ENCODE measurements around the gene MAGIX. TPM values are rescaled to one million over a fixed set of nuclear protein-coding genes. Genes with fewer than 3 reads are reported as not detected.

MAGIX gene
- 2.0 to 5.5 TPM (median 2.7 TPM) in 5 replicates for total RNA-seq (2022; extraction: Qiagen RNA extraction; ENCODE audit: low read depth)

GRCh38 chrX:49162620-49163019 is at the start of gene MAGIX:
MAGIX (plus strand) TSS chrX:49162758; CDS start chrX:49162890, 132 bp downstream.

GRCh38 chrX:49171752-49172279 is 9.3 kb downstream of the MAGIX start, which contains the start of gene PLP2:
PLP2 (plus strand) TSS chrX:49171898; CDS start chrX:49172001, 103 bp downstream.

GRCh38 chrX:49186125-49187027 is 23.8 kb downstream of the MAGIX start, which contains the start of gene PRICKLE3:
PRICKLE3 (minus strand) TSS chrX:49186373; CDS start chrX:49186297, 76 bp downstream.

GRCh38 chrX:49199906-49200771 is 37.6 kb downstream of the MAGIX start, which contains the start of gene SYP:
SYP (minus strand) TSS chrX:49200193; CDS start chrX:49200186, 7 bp downstream.

Other genes with a start within 250 kb of the MAGIX start
- gene PIM2, start 243.7 kb upstream of the MAGIX start, total RNA-seq (2022; extraction: Qiagen RNA extraction; ENCODE audit: low read depth), result 8.4 to 10.8 TPM (median 10.3 TPM) in 5 replicates
- gene OTUD5, start 205.2 kb upstream of the MAGIX start, total RNA-seq (2022; extraction: Qiagen RNA extraction; ENCODE audit: low read depth), result 55.5 to 63.8 TPM (median 61.3 TPM) in 5 replicates
- gene KCND1, start 190.9 kb upstream of the MAGIX start, total RNA-seq (2022; extraction: Qiagen RNA extraction; ENCODE audit: low read depth), result 0.72 to 1.2 TPM (median 1.1 TPM) in 5 replicates
- 15.9 to 20.9 TPM (median 20.1 TPM) in 5 replicates for gene GRIPAP1, start 160.5 kb upstream of the MAGIX start, total RNA-seq (2022; extraction: Qiagen RNA extraction; ENCODE audit: low read depth)
- gene TFE3, start 119.4 kb upstream of the MAGIX start, total RNA-seq (2022; extraction: Qiagen RNA extraction; ENCODE audit: low read depth), result 39.9 to 51.9 TPM (median 50.8 TPM) in 5 replicates
- gene CCDC120, start 103.8 kb upstream of the MAGIX start, total RNA-seq (2022; extraction: Qiagen RNA extraction; ENCODE audit: low read depth), result 2.6 to 4.0 TPM (median 3.2 TPM) in 5 replicates
- 37.2 to 44.9 TPM (median 40.9 TPM) in 5 replicates for gene PRAF2, start 88.8 kb upstream of the MAGIX start, total RNA-seq (2022; extraction: Qiagen RNA extraction; ENCODE audit: low read depth)
- 48.8 to 57.2 TPM (median 52.2 TPM) in 5 replicates for gene WDR45, start 82.9 kb upstream of the MAGIX start, total RNA-seq (2022; extraction: Qiagen RNA extraction; ENCODE audit: low read depth)
- 20.9 to 25.2 TPM (median 24.4 TPM) in 5 replicates for gene GPKOW, start 39.0 kb upstream of the MAGIX start, total RNA-seq (2022; extraction: Qiagen RNA extraction; ENCODE audit: low read depth)
- gene PLP2, start 9.1 kb downstream of the MAGIX start, total RNA-seq (2022; extraction: Qiagen RNA extraction; ENCODE audit: low read depth), result 339 to 456 TPM (median 423 TPM) in 5 replicates
- 12.3 to 18.6 TPM (median 17.4 TPM) in 5 replicates for gene PRICKLE3, start 23.6 kb downstream of the MAGIX start, total RNA-seq (2022; extraction: Qiagen RNA extraction; ENCODE audit: low read depth)
- 2.7 to 3.5 TPM (median 3.0 TPM) in 5 replicates for gene SYP, start 37.4 kb downstream of the MAGIX start, total RNA-seq (2022; extraction: Qiagen RNA extraction; ENCODE audit: low read depth)
- not detected in 5 replicates for gene CACNA1F, start 70.6 kb downstream of the MAGIX start, total RNA-seq (2022; extraction: Qiagen RNA extraction; ENCODE audit: low read depth)
- gene CCDC22, start 72.7 kb downstream of the MAGIX start, total RNA-seq (2022; extraction: Qiagen RNA extraction; ENCODE audit: low read depth), result 13.6 to 15.4 TPM (median 14.1 TPM) in 5 replicates
- gene FOXP3, start 102.0 kb downstream of the MAGIX start, total RNA-seq (2022; extraction: Qiagen RNA extraction; ENCODE audit: low read depth), result 0.12 to 0.15 TPM (median 0.14 TPM) in 3 of 5 replicates, not detected in the others
- gene PPP1R3F, start 107.0 kb downstream of the MAGIX start, total RNA-seq (2022; extraction: Qiagen RNA extraction; ENCODE audit: low read depth), result 1.7 to 4.1 TPM (median 2.3 TPM) in 5 replicates
- not detected in 5 replicates for gene GAGE10, start 140.9 kb downstream of the MAGIX start, total RNA-seq (2022; extraction: Qiagen RNA extraction; ENCODE audit: low read depth)
- not detected in 5 replicates for gene GAGE12J, start 159.3 kb downstream of the MAGIX start, total RNA-seq (2022; extraction: Qiagen RNA extraction; ENCODE audit: low read depth)
- gene GAGE13, start 168.8 kb downstream of the MAGIX start, total RNA-seq (2022; extraction: Qiagen RNA extraction; ENCODE audit: low read depth), result not detected in 5 replicates